Stimulated activated memory B cell treated with anti-CD40 and anti-IgM and Interleukin-4, amounts not matched to agents 10 μg/mL and 1 μg/mL and 100 μg/mL, for 72 hours (primary cell): Measurements from ENCODE around the gene ARFIP1.
"Not testable (repeated sequence)": the region's sequence is repeated elsewhere in the genome, so short reads cannot be mapped to it uniquely, and the experiment has no call there.

Experiments
- ATAC-seq: fragments of 150-1000 bp; cut with Tn5 transposase; 2 replicates; pipeline ENCODE4 v1.10.0; 2021
- H3K27ac Mint-ChIP-seq: one replicate; pipeline ENCODE4 v1.8.0; 2022; ENCODE audit warnings: mild to moderate bottlenecking, mixed read lengths
- H3K27me3 Mint-ChIP-seq: one replicate; pipeline ENCODE4 v1.8.0; 2022; ENCODE audit warnings: mixed read lengths
- H3K36me3 Mint-ChIP-seq: one replicate; pipeline ENCODE4 v1.8.0; 2022; ENCODE audit warnings: mixed read lengths
- H3K4me1 Mint-ChIP-seq: one replicate; pipeline ENCODE4 v1.8.0; 2022; ENCODE audit warnings: mixed read lengths
- H3K4me3 Mint-ChIP-seq: one replicate; pipeline ENCODE4 v1.8.0; 2022; ENCODE audit warnings: mild to moderate bottlenecking, moderate library complexity, mixed read lengths
- H3K9me3 Mint-ChIP-seq: one replicate; pipeline ENCODE4 v1.8.0; 2022; ENCODE audit warnings: mixed read lengths

ARFIP1 gene

GRCh38 chr4:152887981-152888380, 108.2 kb downstream of the ARFIP1 start:
- no peak overlapping the region for H3K4me3 Mint-ChIP-seq
- no peak for ATAC-seq
- no peaks in the 10 kb centered on the region for H3K9me3 Mint-ChIP-seq
- no peaks in the 10 kb centered on the region for H3K4me1 Mint-ChIP-seq
- H3K27me3 Mint-ChIP-seq: no peaks in the 10 kb centered on the region
- H3K27ac Mint-ChIP-seq: no peak overlapping the region
- H3K36me3 Mint-ChIP-seq: peaks cover 72% of the 10 kb centered on the region

- H3K4me3 Mint-ChIP-seq: no peak overlapping the region
- no peak overlapping the region for H3K27ac Mint-ChIP-seq
These were observed 113.2 kb downstream of the ARFIP1 start for GRCh38 chr4:152892974-152893373.

DNA sequence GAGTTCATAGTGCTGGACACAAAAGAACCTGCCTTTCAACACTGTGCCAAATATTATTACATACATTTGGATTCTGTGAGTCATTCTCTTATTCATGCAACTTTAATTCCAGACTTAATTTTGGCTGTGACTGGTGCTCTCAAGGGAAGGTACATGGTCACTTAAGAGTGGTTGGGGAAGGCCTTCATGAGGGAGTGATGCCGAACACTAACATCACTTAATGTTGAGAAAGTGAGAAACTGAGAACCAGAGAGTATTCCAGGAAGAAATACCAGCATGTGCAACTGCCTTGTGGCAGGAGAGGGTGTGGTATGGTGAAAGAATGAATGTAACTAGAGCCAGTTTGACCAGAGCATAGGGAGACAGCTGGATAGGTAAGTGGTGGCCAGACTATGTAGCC, 114.9 kb downstream of the ARFIP1 start:
- no peaks in the 10 kb centered on the region for H3K4me1 Mint-ChIP-seq
- H3K27me3 Mint-ChIP-seq: no peaks in the 10 kb centered on the region
- no peak for ATAC-seq
- H3K36me3 Mint-ChIP-seq: peaks cover 62% of the 10 kb centered on the region
- H3K27ac Mint-ChIP-seq: no peak overlapping the region
- no peaks in the 10 kb centered on the region for H3K9me3 Mint-ChIP-seq
- no peak overlapping the region for H3K4me3 Mint-ChIP-seq

More at GRCh38 chr4:152892974-152893373, 113.2 kb downstream of the ARFIP1 start:
- Mint-ChIP-seq H3K9me3 (no peaks in the 10 kb centered on the region), H3K36me3 (peaks cover 59% of the 10 kb centered on the region), H3K4me1 (no peaks in the 10 kb centered on the region), H3K27me3 (no peaks in the 10 kb centered on the region)
- no peak for ATAC-seq

DNA sequence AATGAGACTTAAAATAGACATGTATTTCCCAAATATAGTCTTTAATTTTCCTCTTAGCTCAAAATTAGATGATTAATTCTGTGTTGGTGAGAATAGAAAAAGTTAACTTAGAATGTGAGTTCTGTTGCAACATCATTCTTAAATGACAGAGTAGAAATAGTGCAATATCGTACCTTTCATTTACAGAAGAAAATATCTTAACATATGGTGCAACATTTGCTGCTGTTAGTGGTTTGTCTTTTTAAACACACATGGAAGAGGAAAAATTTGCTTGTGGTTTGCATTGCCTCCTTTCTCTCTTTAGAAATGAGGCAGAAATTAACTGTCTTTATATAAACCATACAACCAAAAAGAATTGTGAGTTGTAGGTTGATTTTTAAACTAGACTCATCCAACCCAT, 117.1 kb downstream of the ARFIP1 start:
- Mint-ChIP-seq H3K4me1 (no peaks in the 10 kb centered on the region), H3K27me3 (no peaks in the 10 kb centered on the region), H3K4me3 (no peak overlapping the region), H3K9me3 (no peaks in the 10 kb centered on the region), H3K36me3 (peaks cover 53% of the 10 kb centered on the region), H3K27ac (no peak overlapping the region)
- ATAC-seq: no peak

DNA sequence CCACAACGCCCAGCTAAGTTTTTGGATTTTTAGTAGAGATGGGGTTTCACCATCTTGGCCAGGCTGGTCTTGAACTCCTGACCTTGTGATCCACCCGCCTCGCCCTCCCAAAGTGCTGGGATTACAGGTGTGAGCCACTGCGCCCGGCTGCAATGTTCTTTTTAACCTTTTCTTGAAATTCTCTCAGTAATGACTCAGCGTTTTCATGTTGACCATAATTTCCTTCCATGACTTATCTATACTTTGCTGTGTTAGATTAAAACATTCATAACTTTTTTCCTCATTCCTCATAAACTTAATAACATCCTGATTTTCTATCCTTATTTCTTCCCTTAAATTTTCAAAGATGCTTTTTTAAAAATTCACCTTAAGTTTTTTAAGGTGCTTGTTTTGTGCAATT, 118.4 kb downstream of the ARFIP1 start:
- not testable (repeated sequence) for H3K9me3 Mint-ChIP-seq, H3K27me3 Mint-ChIP-seq, H3K4me1 Mint-ChIP-seq, H3K27ac Mint-ChIP-seq, H3K4me3 Mint-ChIP-seq, ATAC-seq
- peaks cover 40% of the 10 kb centered on the region for H3K36me3 Mint-ChIP-seq

- Mint-ChIP-seq H3K4me3 (no peak overlapping the region), H3K27me3 (no peaks in the 10 kb centered on the region), H3K27ac (no peak overlapping the region), H3K9me3 (no peaks in the 10 kb centered on the region), H3K4me1 (no peaks in the 10 kb centered on the region), H3K36me3 (peaks cover 36% of the 10 kb centered on the region)
- no peak for ATAC-seq
These were observed 118.9 kb downstream of the ARFIP1 start for GRCh38 chr4:152898606-152899005.

DNA sequence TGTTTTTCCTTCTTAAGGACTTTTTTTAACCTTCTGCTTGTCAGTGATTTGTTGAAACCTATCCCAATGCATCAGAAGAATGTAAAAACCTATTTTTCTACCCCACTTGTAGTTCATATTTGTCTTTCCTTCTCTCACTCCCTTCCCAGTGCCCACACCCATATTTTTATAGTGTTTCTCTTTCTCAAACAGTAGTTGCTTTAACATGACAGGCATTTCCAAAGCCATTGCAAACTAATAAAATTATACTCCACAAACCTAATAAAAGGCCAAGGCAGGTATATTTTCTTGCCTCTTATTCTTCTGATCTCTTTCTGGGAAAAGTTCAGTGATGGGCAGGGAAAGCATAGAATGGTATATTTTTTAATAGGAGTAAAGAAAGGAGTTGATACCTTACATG, 120.6 kb downstream of the ARFIP1 start:
- peaks cover 37% of the 10 kb centered on the region for H3K36me3 Mint-ChIP-seq
- H3K27me3 Mint-ChIP-seq: no peaks in the 10 kb centered on the region
- ATAC-seq: no peak
- no peak overlapping the region for H3K27ac Mint-ChIP-seq
- H3K4me3 Mint-ChIP-seq: no peak overlapping the region
- peaks cover 3% of the 10 kb centered on the region for H3K9me3 Mint-ChIP-seq
- no peaks in the 10 kb centered on the region for H3K4me1 Mint-ChIP-seq

GRCh38 chr4:152901205-152901604, 121.5 kb downstream of the ARFIP1 start:
- H3K4me1 Mint-ChIP-seq: peaks cover 1% of the 10 kb centered on the region
- ATAC-seq: no peak
- H3K4me3 Mint-ChIP-seq: no peak overlapping the region
- no peaks in the 10 kb centered on the region for H3K27me3 Mint-ChIP-seq
- peaks cover 34% of the 10 kb centered on the region for H3K36me3 Mint-ChIP-seq
- no peak overlapping the region for H3K27ac Mint-ChIP-seq
- peaks cover 3% of the 10 kb centered on the region for H3K9me3 Mint-ChIP-seq

DNA sequence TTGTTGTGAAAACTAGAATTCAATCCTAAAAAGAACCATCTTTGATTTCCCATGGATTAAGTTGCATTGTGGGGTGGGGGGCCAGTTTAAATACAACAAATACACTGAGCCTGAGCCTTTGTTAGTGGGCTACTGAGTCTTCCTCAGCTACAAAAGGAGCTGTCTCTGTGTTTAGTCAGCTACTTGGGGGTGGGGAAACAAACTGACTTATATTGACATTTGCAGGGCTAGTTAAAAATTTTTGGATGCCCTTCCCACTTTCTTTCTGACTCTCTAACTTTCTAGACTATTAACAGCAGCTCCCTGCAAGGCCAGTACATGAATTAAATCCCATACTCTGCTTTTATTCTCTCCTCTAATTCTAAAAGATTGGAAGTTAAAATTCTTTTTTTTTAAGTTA, 123.9 kb downstream of the ARFIP1 start:
- Mint-ChIP-seq H3K4me3 (no peak overlapping the region), H3K4me1 (peaks cover 6% of the 10 kb centered on the region), H3K27me3 (no peaks in the 10 kb centered on the region), H3K27ac (no peak overlapping the region), H3K36me3 (peaks cover 52% of the 10 kb centered on the region), H3K9me3 (peaks cover 3% of the 10 kb centered on the region)
- ATAC-seq: no peak

- Mint-ChIP-seq H3K4me1 (peaks cover 6% of the 10 kb centered on the region), H3K4me3 (no peak overlapping the region), H3K36me3 (peaks cover 43% of the 10 kb centered on the region), H3K27me3 (no peaks in the 10 kb centered on the region), H3K9me3 (no peaks in the 10 kb centered on the region), H3K27ac (no peak overlapping the region)
- no peak for ATAC-seq
These were observed 130.1 kb downstream of the ARFIP1 start for GRCh38 chr4:152909901-152910300.

GRCh38 chr4:152910521-152910920, 130.8 kb downstream of the ARFIP1 start:
- Mint-ChIP-seq H3K4me1 (peaks cover 6% of the 10 kb centered on the region), H3K27ac (no peak overlapping the region), H3K4me3 (no peak overlapping the region), H3K36me3 (peaks cover 43% of the 10 kb centered on the region), H3K27me3 (no peaks in the 10 kb centered on the region), H3K9me3 (no peaks in the 10 kb centered on the region)
- ATAC-seq: no peak

DNA sequence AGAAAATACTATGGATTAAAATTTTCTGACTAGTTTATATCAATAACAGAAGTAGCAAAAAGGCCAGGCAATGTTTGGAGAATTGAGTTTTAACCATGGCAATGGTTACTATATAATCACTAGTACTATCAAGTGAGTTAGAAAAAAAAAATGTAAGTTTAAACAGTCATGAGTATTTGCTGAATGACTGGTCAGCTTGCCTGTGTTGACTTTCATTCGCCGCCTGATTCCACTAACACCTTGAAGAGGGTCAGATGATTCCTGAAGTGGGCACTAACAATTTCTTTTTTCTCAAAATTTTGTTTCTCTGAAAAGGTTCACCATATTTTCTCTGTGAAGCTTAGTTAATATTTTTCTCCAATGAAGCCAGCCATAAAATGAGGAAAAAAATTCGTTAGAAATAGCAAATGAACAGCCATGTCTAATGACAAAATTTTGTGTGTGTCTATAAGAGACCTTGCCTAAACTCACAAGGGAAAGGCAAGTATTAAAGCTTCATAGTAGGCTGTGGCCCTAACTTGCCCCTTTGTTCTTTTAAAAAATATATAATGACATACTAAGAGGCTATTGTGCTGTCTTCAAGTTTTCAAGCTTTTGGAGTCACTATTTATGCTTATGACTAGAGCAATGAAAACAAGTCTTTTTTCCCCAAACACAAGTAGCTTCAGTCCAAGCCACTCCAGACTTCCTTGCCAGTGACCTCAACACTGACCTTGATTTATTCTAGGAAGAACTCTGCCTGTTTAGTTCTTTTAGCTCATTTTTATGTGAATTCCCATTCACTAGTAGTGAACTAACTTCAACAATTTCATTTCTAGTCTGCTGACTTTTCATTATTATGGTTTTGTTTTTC, 138.0 kb downstream of the ARFIP1 start:
- Mint-ChIP-seq H3K27me3 (no peaks in the 10 kb centered on the region), H3K4me3 (no peak overlapping the region), H3K4me1 (no peaks in the 10 kb centered on the region), H3K27ac (no peak overlapping the region), H3K9me3 (peaks cover 9% of the 10 kb centered on the region), H3K36me3 (peaks cover 26% of the 10 kb centered on the region)
- no peak for ATAC-seq

DNA sequence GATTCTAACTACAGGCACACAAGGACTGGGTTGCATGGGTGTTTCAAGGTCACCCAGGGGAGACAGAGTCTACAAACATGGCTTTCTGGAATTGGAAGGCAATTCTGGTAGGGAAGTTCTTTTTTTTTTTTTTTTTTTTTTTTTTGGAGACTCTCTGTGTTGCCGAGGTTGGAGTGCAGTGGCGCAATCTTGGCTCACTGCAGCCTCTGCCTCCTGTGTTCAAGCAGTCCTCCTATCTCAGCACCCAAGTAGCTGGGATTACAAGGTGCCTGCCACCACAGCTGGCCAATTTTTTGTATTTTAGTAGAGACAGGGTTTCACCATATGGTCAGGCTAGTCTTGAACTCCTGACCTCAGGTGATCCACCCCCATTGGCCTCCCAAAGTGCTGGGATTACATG, 140.1 kb downstream of the ARFIP1 start:
- Mint-ChIP-seq H3K27ac (no peak overlapping the region), H3K9me3 (peaks cover 9% of the 10 kb centered on the region), H3K4me3 (no peak overlapping the region)

DNA sequence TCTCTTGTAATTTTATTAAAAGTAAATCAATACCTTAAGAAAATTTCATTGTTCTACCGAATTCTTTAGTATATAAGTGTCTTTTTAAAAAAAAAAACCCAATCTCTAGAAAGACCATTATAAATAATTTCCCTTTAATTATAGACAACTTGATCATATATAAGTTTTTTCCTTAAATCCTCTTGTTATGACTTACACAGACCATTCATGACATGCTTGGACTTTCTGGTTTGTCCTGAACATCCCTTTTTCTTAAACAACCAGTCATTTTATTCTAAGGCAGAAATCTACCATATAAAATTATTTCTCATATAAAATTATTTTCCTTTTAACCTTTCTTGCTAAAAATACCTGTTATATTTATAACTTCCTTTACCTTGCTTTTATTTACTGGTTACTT, 141.0 kb downstream of the ARFIP1 start:
- no peaks in the 10 kb centered on the region for H3K4me1 Mint-ChIP-seq
- peaks cover 26% of the 10 kb centered on the region for H3K36me3 Mint-ChIP-seq
- no peak for ATAC-seq
- H3K4me3 Mint-ChIP-seq: no peak overlapping the region
- H3K27me3 Mint-ChIP-seq: no peaks in the 10 kb centered on the region
- peaks cover 9% of the 10 kb centered on the region for H3K9me3 Mint-ChIP-seq
- no peak overlapping the region for H3K27ac Mint-ChIP-seq

More for the DNA sequence above, 140.1 kb downstream of the ARFIP1 start:
- H3K27me3 Mint-ChIP-seq: no peaks in the 10 kb centered on the region
- H3K36me3 Mint-ChIP-seq: peaks cover 26% of the 10 kb centered on the region
- no peak for ATAC-seq
- no peaks in the 10 kb centered on the region for H3K4me1 Mint-ChIP-seq

- Mint-ChIP-seq H3K27ac (no peak overlapping the region), H3K4me1 (no peaks in the 10 kb centered on the region), H3K4me3 (no peak overlapping the region), H3K36me3 (peaks cover 26% of the 10 kb centered on the region), H3K9me3 (peaks cover 9% of the 10 kb centered on the region), H3K27me3 (no peaks in the 10 kb centered on the region)
- ATAC-seq: no peak
These were observed 141.5 kb downstream of the ARFIP1 start for GRCh38 chr4:152921284-152921683.

DNA sequence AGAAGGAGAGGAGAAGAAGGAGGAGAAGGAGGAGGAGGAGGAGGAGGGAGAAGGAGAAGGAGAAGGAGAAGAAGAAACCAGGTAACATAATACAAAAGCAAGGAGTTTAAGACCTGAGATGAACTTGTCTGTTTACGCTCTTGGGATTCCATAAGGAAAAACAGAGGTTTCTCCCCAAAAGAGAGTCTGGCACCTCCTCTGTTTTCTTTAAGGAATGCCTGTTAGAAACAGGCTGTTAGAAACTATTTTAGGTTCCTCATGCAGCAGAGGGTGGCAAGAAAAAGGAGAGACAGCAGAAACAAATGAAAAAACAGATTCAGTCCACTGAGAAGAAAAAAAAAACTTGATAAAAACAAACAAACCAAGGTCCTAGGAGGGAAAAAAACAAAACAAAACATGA, 146.1 kb downstream of the ARFIP1 start:
- no peak for ATAC-seq
- H3K4me1 Mint-ChIP-seq: peaks cover 16% of the 10 kb centered on the region
- H3K9me3 Mint-ChIP-seq: peaks cover 5% of the 10 kb centered on the region
- no peak overlapping the region for H3K27ac Mint-ChIP-seq
- no peak overlapping the region for H3K4me3 Mint-ChIP-seq
- no peaks in the 10 kb centered on the region for H3K27me3 Mint-ChIP-seq
- H3K36me3 Mint-ChIP-seq: peaks cover 9% of the 10 kb centered on the region
